Measurements from ENCODE around the gene PNKP. TPM values are rescaled to one million over a fixed set of nuclear protein-coding genes. Genes with fewer than 3 reads are reported as not detected.

PNKP gene
- total RNA-seq, 2 donors from 2014 or later, result 40.5 to 43.4 TPM

- no peak for DNase-seq (ENCODE audit: low spot score)
- intact Hi-C loops (cut with DNase I), result no loop called here
These were observed 24.0 kb upstream of the PNKP start for GRCh38 chr19:49891393-49891792.

- intact Hi-C loops (cut with DNase I), result no loop called here
- DNase-seq (ENCODE audit: low spot score), result no peak
These were observed 23.3 kb upstream of the PNKP start for GRCh38 chr19:49890349-49891311.

- DNase-seq (ENCODE audit: low spot score), result peak; percentile 94
- intact Hi-C loops (cut with DNase I), result no loop called here
These were observed 22.4 kb upstream of the PNKP start for GRCh38 chr19:49889687-49890348.

- intact Hi-C loops (cut with DNase I), result no loop called here
- DNase-seq (ENCODE audit: low spot score), result no peak
These were observed 21.8 kb upstream of the PNKP start for GRCh38 chr19:49889038-49889686.

- DNase-seq (ENCODE audit: low spot score), result no peak
- intact Hi-C loops (cut with DNase I), result no loop called here
These were observed 21.1 kb upstream of the PNKP start for GRCh38 chr19:49888510-49888824.

- no peak for DNase-seq (ENCODE audit: low spot score)
- intact Hi-C loops (cut with DNase I), result no loop called here
These were observed 20.5 kb upstream of the PNKP start for GRCh38 chr19:49887665-49888509.

GRCh38 chr19:49887037-49887664 lies 19.8 kb upstream of the PNKP start:
- no peak for DNase-seq (ENCODE audit: low spot score)
- intact Hi-C loops (cut with DNase I), result no loop called here

- intact Hi-C loops (cut with DNase I), result no loop called here
- no peak for DNase-seq (ENCODE audit: low spot score)
These were observed 17.4 kb upstream of the PNKP start for GRCh38 chr19:49884760-49885159.

- intact Hi-C loops (cut with DNase I), result no loop called here
- no peak for DNase-seq (ENCODE audit: low spot score)
These were observed 16.7 kb upstream of the PNKP start for GRCh38 chr19:49884109-49884508.

GRCh38 chr19:49883094-49883493 lies 15.7 kb upstream of the PNKP start:
- DNase-seq (ENCODE audit: low spot score), result no peak
- intact Hi-C loops (cut with DNase I), result no loop called here

- intact Hi-C loops (cut with DNase I), result no loop called here
- DNase-seq (ENCODE audit: low spot score), result no peak
These were observed 15.3 kb upstream of the PNKP start for GRCh38 chr19:49882643-49883042.

- intact Hi-C loops (cut with DNase I), result no loop called here
These were observed 14.5 kb upstream of the PNKP start for GRCh38 chr19:49881672-49882394.

GRCh38 chr19:49881186-49881585 lies 13.8 kb upstream of the PNKP start:
- intact Hi-C loops (cut with DNase I), result no loop called here
- DNase-seq (ENCODE audit: low spot score), result no peak

More at GRCh38 chr19:49881672-49882394, 14.5 kb upstream of the PNKP start:
- no peak for DNase-seq (ENCODE audit: low spot score)

- peak; percentile 66 for DNase-seq (ENCODE audit: low spot score)
- intact Hi-C loops (cut with DNase I), result no loop called here
These were observed 12.9 kb upstream of the PNKP start for GRCh38 chr19:49880162-49880869.

- no peak for DNase-seq (ENCODE audit: low spot score)
- intact Hi-C loops (cut with DNase I), result no loop called here
These were observed 12.0 kb upstream of the PNKP start for GRCh38 chr19:49879243-49879963.

GRCh38 chr19:49878744-49879070 lies 11.3 kb upstream of the PNKP start:
- DNase-seq (ENCODE audit: low spot score), result no peak
- intact Hi-C loops (cut with DNase I), result no loop called here
